ENCODE measurements around the gene RGS6. TPM values are rescaled to one million over a fixed set of nuclear protein-coding genes. Genes with fewer than 3 reads are reported as not detected.

Gene RGS6
- total RNA-seq, 3 donors from 2014 or later = 3.4 to 9.2 (median 4.5) TPM

DNA sequence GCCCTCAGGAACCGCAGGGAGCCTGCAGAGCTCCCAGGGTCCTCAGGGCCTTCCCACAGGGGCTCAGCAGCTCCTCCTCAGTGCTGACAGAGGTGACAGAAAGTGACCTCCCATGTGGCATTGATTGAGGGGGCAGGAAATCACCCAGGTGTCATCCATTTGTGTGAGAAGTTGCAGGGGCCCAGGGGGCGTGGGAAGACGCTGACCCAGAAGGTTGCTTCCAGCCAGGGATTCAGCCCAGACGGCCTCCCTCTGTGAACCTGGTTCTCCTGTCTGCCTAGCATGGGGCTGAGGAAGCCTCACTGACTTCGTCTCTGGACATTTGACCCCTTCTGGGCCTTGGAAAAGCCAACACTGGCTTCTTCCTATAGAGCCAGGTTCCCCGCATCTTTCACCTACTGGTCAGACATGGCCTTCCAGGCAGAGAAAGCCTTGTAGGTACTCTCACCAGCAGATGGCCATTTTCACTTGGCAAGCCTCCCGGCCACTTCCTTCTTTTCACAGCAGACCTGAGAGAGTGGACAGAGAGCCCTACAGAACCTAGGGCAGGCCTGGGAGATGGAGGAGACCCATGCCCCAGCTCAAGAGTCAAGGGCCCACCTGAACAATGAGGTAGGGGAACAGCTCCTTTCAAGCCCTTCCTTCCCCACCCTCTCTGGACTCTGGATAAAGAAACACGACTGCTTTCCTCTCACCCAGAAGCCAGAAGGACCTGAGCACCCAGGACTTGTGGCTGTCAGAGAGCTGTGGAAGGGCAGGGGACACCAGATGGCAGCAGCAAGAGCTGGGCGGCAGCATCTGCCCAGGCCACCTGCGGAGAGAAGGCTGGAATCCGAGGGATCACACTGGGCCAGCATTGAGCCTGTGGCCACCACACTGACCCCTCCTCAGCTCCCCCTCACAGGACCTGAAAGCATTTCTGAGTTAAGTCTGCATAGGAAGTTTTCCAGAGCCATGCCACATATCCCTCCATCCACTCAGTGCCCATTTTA lies 583.8 kb downstream of the RGS6 start:
- H3K4me3 ChIP-seq = no peak overlapping the region
- TF ChIP-seq POLR2A (IDR thresholded peaks at IDR 0.05) (no peak), POLR2AphosphoS5 (IDR thresholded peaks at IDR 0.05) (no peak)
- TF ChIP-seq, protein P1, sequence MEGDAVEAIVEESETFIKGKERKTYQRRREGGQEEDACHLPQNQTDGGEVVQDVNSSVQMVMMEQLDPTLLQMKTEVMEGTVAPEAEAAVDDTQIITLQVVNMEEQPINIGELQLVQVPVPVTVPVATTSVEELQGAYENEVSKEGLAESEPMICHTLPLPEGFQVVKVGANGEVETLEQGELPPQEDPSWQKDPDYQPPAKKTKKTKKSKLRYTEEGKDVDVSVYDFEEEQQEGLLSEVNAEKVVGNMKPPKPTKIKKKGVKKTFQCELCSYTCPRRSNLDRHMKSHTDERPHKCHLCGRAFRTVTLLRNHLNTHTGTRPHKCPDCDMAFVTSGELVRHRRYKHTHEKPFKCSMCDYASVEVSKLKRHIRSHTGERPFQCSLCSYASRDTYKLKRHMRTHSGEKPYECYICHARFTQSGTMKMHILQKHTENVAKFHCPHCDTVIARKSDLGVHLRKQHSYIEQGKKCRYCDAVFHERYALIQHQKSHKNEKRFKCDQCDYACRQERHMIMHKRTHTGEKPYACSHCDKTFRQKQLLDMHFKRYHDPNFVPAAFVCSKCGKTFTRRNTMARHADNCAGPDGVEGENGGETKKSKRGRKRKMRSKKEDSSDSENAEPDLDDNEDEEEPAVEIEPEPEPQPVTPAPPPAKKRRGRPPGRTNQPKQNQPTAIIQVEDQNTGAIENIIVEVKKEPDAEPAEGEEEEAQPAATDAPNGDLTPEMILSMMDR (IDR thresholded peaks at IDR 0.05) = no peak
- intact Hi-C loops (cut with DNase I; ENCODE audit: low total_unique reads) = loop anchor here (5.0 kb wide), 1 partner anchor 386 kb away; no protein-coding TSS in a partner anchor
- no peaks in the 10 kb centered on the region for H3K9me3 ChIP-seq
- DNase-seq (ENCODE audit: low spot score in 2 of 2) = no peak
- H3K27me3 ChIP-seq = no peaks in the 10 kb centered on the region
- H3K27ac ChIP-seq = no peak overlapping the region
- H3K4me1 ChIP-seq = no peaks in the 10 kb centered on the region
- H3K36me3 ChIP-seq = no peaks in the 10 kb centered on the region

DNA sequence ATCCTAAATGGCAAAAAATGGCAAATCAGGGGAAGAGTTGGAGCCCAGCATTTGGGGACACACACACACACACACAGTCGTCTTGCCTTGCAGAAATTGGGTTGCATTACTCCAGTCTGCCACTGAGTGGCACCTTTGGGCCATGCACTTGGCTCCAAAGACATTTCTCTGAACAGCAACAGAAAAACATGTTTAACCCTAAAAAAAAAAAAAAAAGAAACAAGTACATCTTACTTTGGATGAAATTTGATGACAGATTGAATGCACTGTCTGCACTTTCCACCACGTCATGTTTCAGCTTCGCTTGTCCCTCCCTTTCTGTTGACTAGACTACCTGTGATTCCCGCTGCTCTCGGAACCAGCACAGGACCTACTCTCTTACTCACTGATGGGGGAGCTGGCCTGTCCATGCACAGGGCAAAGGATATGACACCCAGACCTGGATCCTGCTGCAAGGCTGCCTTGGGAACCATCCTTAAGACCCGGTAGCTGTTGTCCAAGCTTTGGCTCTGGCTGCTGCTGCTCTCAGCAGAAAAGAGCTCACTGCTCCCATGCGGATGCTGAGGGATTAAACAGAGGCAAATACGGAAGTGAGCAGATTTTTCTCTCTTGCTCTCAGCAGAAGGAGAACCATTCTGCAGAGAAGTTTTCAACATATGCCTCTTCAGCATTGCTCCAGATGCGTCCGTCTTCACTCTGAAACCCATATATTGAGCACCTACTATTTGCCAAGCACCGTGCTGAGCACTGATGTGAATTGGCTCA lies 584.9 kb downstream of the RGS6 start:
- Histone ChIP-seq H3K4me1 (no peaks in the 10 kb centered on the region), H3K36me3 (no peaks in the 10 kb centered on the region), H3K27me3 (no peaks in the 10 kb centered on the region), H3K9me3 (no peaks in the 10 kb centered on the region), H3K27ac (no peak overlapping the region), H3K4me3 (no peak overlapping the region)
- intact Hi-C loops (cut with DNase I; ENCODE audit: low total_unique reads) = loop anchor here (5.0 kb wide), 1 partner anchor 385 kb away; no protein-coding TSS in a partner anchor
- TF ChIP-seq, protein P1 (IDR thresholded peaks at IDR 0.05) = peak; percentile 84 to 94 (median 86)
- TF ChIP-seq POLR2AphosphoS5 (IDR thresholded peaks at IDR 0.05) (no peak), POLR2A (IDR thresholded peaks at IDR 0.05) (no peak)
- peak; percentile 52 to 63 for DNase-seq (ENCODE audit: low spot score in 2 of 2)

DNA sequence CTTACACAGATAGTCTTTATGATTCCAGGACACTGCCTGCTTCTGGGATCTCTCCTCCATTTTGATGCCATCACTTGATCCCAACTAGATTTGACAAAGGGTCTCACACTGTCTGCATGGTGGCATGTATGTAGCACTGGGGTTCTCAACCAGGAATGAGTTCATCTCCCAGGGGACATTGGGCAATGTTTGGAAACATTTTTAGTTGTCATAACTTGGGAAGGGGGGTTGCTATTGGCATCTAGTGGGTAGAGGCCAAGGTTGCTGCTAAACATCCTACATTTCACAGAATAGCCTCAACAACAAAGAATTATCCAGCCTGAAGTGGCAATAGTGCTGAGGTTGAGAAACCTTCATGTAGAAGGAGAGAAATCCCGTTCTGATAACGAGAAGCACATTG lies 585.5 kb downstream of the RGS6 start:
- DNase-seq (ENCODE audit: low spot score in 2 of 2) = no peak
- Histone ChIP-seq H3K27ac (no peak overlapping the region), H3K4me1 (no peaks in the 10 kb centered on the region), H3K9me3 (no peaks in the 10 kb centered on the region), H3K27me3 (no peaks in the 10 kb centered on the region), H3K4me3 (no peak overlapping the region), H3K36me3 (no peaks in the 10 kb centered on the region)
- intact Hi-C loops (cut with DNase I; ENCODE audit: low total_unique reads) = loop anchor here (5.0 kb wide), 1 partner anchor 385 kb away; no protein-coding TSS in a partner anchor
- TF ChIP-seq, protein P1 (IDR thresholded peaks at IDR 0.05) = no peak
- TF ChIP-seq POLR2A (IDR thresholded peaks at IDR 0.05) = no peak
- TF ChIP-seq POLR2AphosphoS5 (IDR thresholded peaks at IDR 0.05) = no peak

DNA sequence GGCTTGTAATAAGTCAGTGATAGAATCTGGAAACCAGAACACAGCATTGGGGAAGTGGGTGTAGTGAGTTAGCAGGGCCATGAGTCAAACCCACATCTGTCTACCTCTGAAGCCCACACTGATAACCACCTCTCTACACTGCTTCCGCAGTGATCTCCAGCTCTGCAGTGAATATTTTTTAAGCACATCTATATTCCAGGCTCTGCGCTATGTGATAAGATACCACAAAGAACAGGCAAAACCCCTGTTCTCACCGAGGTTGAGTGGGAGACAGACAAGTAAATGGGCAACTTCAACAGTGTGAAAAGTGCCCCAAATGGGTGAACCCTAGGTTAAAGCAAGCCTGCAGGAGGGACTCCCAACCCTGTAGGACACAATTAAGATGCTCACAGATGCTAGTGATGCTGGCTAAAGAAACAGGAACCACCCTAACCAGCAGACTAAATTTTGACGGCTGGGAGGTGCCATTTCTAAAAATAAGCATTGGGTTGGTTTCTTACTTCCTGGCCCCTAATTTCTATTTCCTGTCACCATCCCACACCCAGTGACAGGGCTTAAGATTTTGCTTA lies 586.7 kb downstream of the RGS6 start:
- H3K4me3 ChIP-seq = no peak overlapping the region
- intact Hi-C loops (cut with DNase I; ENCODE audit: low total_unique reads) = loop anchor here (5.0 kb wide), 1 partner anchor 383 kb away; no protein-coding TSS in a partner anchor
- H3K4me1 ChIP-seq = peaks cover 0 to 5% of the 10 kb centered on the region in 2 donors
- H3K9me3 ChIP-seq = no peaks in the 10 kb centered on the region
- TF ChIP-seq, protein P1 (IDR thresholded peaks at IDR 0.05) = no peak
- TF ChIP-seq POLR2A (IDR thresholded peaks at IDR 0.05) (no peak), POLR2AphosphoS5 (IDR thresholded peaks at IDR 0.05) (no peak)
- H3K36me3 ChIP-seq = no peaks in the 10 kb centered on the region
- DNase-seq (ENCODE audit: low spot score in 2 of 2) = no peak
- H3K27ac ChIP-seq = no peak overlapping the region
- no peaks in the 10 kb centered on the region for H3K27me3 ChIP-seq

All from breast epithelium (tissue), 4 donors.